Epithelial cell of prostate (primary cell): ENCODE data around the gene EIF4E1B.
"Not testable (repeated sequence)": the region's sequence is repeated elsewhere in the genome, so short reads cannot be mapped to it uniquely, and the experiment has no call there.

Experiments used
- DNase-seq: peaks from one replicate; pipeline ENCODE4 v3.0.0-alpha.2; 2011; ENCODE audit warnings: low read depth, low spot score
- H3K27ac ChIP-seq: fragments of 450-650 bp; 2 replicates; pipeline ENCODE4 v1.5.1; 2017; ENCODE audit warnings: mild to moderate bottlenecking

Gene EIF4E1B

GRCh38 chr5:176629853-176630680, at the start of gene EIF4E1B, which contains the start of gene SNCB:
TSS of gene EIF4E1B (plus strand) at chr5:176630675. CDS start at chr5:176642788, 12,113 bp downstream.
TSS of gene SNCB (minus strand) at chr5:176630534. CDS start at chr5:176629654, 880 bp downstream.
- DNase-seq, result no peak
- H3K27ac ChIP-seq, result no peak within 1 kb of the TSS

GRCh38 chr5:176581361-176581760, 49.1 kb upstream of the EIF4E1B start:
- no peak for DNase-seq
- no peak overlapping the region for H3K27ac ChIP-seq

GRCh38 chr5:176583076-176583475, 47.4 kb upstream of the EIF4E1B start:
- DNase-seq, result no peak
- no peak overlapping the region for H3K27ac ChIP-seq

GRCh38 chr5:176587398-176587797, 43.1 kb upstream of the EIF4E1B start:
- no peak for DNase-seq
- H3K27ac ChIP-seq, result no peak overlapping the region

- no peak for DNase-seq
Measured at GRCh38 chr5:176588297-176588696, 42.2 kb upstream of the EIF4E1B start.

GRCh38 chr5:176589039-176589769, 41.3 kb upstream of the EIF4E1B start:
- H3K27ac ChIP-seq, result no peak overlapping the region
- no peak for DNase-seq

More at GRCh38 chr5:176588297-176588696, 42.2 kb upstream of the EIF4E1B start:
- no peak overlapping the region for H3K27ac ChIP-seq

- no peak overlapping the region for H3K27ac ChIP-seq
- DNase-seq, result no peak
Measured at GRCh38 chr5:176590035-176590717, 40.3 kb upstream of the EIF4E1B start.

- H3K27ac ChIP-seq, result not testable (repeated sequence)
Measured at GRCh38 chr5:176591667-176592066, 38.8 kb upstream of the EIF4E1B start.

GRCh38 chr5:176592573-176592972, 37.9 kb upstream of the EIF4E1B start:
- DNase-seq, result no peak
- no peak overlapping the region for H3K27ac ChIP-seq

More at GRCh38 chr5:176591667-176592066, 38.8 kb upstream of the EIF4E1B start:
- DNase-seq, result not testable (repeated sequence)

GRCh38 chr5:176593273-176593869, 37.1 kb upstream of the EIF4E1B start:
- no peak for DNase-seq
- H3K27ac ChIP-seq, result no peak overlapping the region

GRCh38 chr5:176594554-176594953, 35.9 kb upstream of the EIF4E1B start:
- no peak overlapping the region for H3K27ac ChIP-seq
- DNase-seq, result no peak

- no peak for DNase-seq
Measured at GRCh38 chr5:176595386-176595943, 35.0 kb upstream of the EIF4E1B start.

GRCh38 chr5:176596069-176596644, 34.3 kb upstream of the EIF4E1B start:
- DNase-seq, result no peak
- H3K27ac ChIP-seq, result no peak overlapping the region

More at GRCh38 chr5:176595386-176595943, 35.0 kb upstream of the EIF4E1B start:
- no peak overlapping the region for H3K27ac ChIP-seq

GRCh38 chr5:176596689-176597416, 33.6 kb upstream of the EIF4E1B start:
- H3K27ac ChIP-seq, result no peak overlapping the region
- DNase-seq, result no peak

- no peak overlapping the region for H3K27ac ChIP-seq
- DNase-seq, result no peak
Measured at GRCh38 chr5:176597417-176598389, 32.8 kb upstream of the EIF4E1B start.

- not testable (repeated sequence) for DNase-seq, H3K27ac ChIP-seq
Measured at GRCh38 chr5:176599749-176600430, 30.6 kb upstream of the EIF4E1B start.

- H3K27ac ChIP-seq, result no peak overlapping the region
- no peak for DNase-seq
Measured at GRCh38 chr5:176601901-176602482, 28.5 kb upstream of the EIF4E1B start.
